ENCODE results near the gene ARRDC5.

DNA sequence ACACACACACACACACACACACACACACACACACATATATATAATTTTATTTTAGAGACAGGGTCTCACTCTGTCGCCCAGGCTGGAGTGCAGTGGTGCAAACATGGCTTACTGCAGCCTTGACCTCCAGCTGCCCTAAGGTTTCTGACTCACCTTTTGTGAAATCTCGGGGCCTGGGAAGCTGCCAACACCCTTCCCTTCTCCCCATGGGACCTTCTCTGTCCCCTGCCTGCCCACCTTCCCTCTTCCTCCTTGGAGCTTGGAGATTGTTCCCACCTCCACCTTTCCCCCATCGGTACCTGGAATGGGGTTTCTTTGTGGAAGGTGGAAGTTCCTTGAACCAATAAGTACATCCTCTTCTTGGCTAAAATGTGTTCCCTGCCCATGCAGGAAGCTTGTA, 6.3 kb downstream of the ARRDC5 start:
- TF ChIP-seq CTCF (IDR thresholded peaks at IDR 0.05) (no peak), POLR2A (IDR thresholded peaks at IDR 0.05) (no peak), POLR2AphosphoS5 (IDR thresholded peaks at IDR 0.05; ENCODE audit: insufficient read depth in 1 of 2, low read depth in 1 of 2) (no peak)
